DOHH2 (cell line): Measurements from ENCODE around the gene SLC22A12.

ENCODE experiments used
- EZH2phosphoT487 ChIP-seq: fragments of 200-600 bp; sonication (generic); IDR thresholded peaks from 2 replicates; pipeline ENCODE4 v1.6.1; 2017; ENCODE audit warnings: borderline replicate concordance, mild to moderate bottlenecking, antibody characterized with exemption, low read length, moderate library complexity, mixed read lengths
- TF ChIP-seq, protein P1 (sequence below): fragments of 200-600 bp; sonication (generic); IDR thresholded peaks from one replicate; pipeline ENCODE4 v1.5.1; 2014; ENCODE audit warnings: antibody characterized with exemption, mild to moderate bottlenecking, low read depth, low read length; ENCODE audit not compliant: poor library complexity, severe bottlenecking

DNA sequence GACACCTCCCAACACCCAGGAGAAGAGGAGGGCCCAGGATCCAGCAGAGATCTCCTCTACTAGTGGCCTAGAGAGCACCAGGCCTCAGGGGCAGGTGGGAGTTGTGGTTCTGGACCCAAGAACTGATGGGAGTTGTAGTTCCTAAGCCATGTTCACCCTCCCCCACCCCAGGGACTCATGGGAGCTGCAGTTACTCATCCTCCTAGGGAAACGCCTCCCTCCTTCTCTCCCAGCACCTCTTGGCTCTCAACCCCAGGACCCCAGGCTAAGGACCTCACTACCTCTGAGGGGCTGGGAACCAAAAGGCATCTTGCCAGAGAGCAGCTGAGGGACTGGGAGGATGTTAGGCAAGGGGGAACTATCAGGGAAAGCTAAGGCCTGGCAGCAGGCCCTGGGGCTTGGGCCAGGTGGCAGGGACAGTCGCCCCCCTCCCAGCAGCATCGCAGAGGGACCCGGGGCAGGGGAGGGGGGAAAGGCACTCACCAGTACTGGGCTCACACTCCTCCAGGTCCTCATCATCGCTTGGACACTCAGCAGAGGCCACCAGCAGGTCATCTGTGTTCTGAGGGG is 28.9 kb downstream of the SLC22A12 start:
- TF ChIP-seq, protein P1, sequence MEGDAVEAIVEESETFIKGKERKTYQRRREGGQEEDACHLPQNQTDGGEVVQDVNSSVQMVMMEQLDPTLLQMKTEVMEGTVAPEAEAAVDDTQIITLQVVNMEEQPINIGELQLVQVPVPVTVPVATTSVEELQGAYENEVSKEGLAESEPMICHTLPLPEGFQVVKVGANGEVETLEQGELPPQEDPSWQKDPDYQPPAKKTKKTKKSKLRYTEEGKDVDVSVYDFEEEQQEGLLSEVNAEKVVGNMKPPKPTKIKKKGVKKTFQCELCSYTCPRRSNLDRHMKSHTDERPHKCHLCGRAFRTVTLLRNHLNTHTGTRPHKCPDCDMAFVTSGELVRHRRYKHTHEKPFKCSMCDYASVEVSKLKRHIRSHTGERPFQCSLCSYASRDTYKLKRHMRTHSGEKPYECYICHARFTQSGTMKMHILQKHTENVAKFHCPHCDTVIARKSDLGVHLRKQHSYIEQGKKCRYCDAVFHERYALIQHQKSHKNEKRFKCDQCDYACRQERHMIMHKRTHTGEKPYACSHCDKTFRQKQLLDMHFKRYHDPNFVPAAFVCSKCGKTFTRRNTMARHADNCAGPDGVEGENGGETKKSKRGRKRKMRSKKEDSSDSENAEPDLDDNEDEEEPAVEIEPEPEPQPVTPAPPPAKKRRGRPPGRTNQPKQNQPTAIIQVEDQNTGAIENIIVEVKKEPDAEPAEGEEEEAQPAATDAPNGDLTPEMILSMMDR, result no peak
- no peak for TF ChIP-seq EZH2phosphoT487
